SK-N-SH (cell line): ENCODE measurements around the gene SYT1. TPM values are rescaled to one million over a fixed set of nuclear protein-coding genes. Genes with fewer than 3 reads are reported as not detected.
"Not testable (repeated sequence)": the region's sequence is repeated elsewhere in the genome, so short reads cannot be mapped to it uniquely, and the experiment has no call there.

Experiments used
- CTCF ChIA-PET: fragments of 300-600, 350-600 bp; formaldehyde crosslinking; extraction: SDS; loops from one replicate; lab custom pipeline; 2021; lab: Yijun Ruan, JAX
- POLR2A ChIA-PET: fragments of 350-600 bp; sonication (Branson Sonifier 250); formaldehyde crosslinking; extraction: SDS; loops from one replicate; lab custom pipeline; 2020; ENCODE audit warnings: antibody characterized with exemption, inconsistent platforms; lab: Yijun Ruan, JAX
- DNase-seq: peaks from one replicate; pipeline ENCODE4 v3.0.0; 2012
- H2AFZ ChIP-seq: fragments of 200-600 bp; sonication (generic); 2 replicates; pipeline ENCODE4 v1.8.1; 2016; ENCODE audit warnings: antibody characterized with exemption, mild to moderate bottlenecking, low read depth
- H3F3A ChIP-seq: fragments of 200-600 bp; sonication (generic); replicated peaks from 2 replicates; pipeline ENCODE3; 2016; ENCODE audit warnings: antibody characterized with exemption, mild to moderate bottlenecking; ENCODE audit not compliant: insufficient read depth
- H3K27ac ChIP-seq, 2 experiments: fragments of 200-500 bp in 1 of 2; fragments of 200-600 bp in 1 of 2; sonication (Bioruptor generic) in 1 of 2; sonication (generic), shearing (Covaris generic) in 1 of 2; 2 replicates each; pipeline versions ENCODE4 v1.5.1 to v1.6.1; 2014 to 2016; ENCODE audit warnings: low read depth in 2 of 2, inconsistent platforms in 1 of 2, low read length in 1 of 2, mild to moderate bottlenecking in 1 of 2, mixed read lengths in 1 of 2
- H3K27me3 ChIP-seq: fragments of 200-600 bp; sonication (generic), shearing (Covaris generic); 2 replicates; pipeline ENCODE4 v1.6.1; 2016; ENCODE audit warnings: mixed run types; ENCODE audit not compliant: insufficient read depth
- H3K36me3 ChIP-seq, 2 experiments: fragments of 200-500 bp in 1 of 2; fragments of 200-600 bp in 1 of 2; sonication (Bioruptor generic) in 1 of 2; sonication (generic) in 1 of 2; replicated peaks in 1 of 2; 2 replicates each; pipeline versions ENCODE3 to v1.5.1; 2014 to 2016; ENCODE audit warnings: low read length in 1 of 2, mild to moderate bottlenecking in 1 of 2; ENCODE audit not compliant: insufficient read depth in 2 of 2, control insufficient read depth in 1 of 2
- H3K4me1 ChIP-seq, 2 experiments: fragments of 200-500 bp in 1 of 2; fragments of 200-600 bp in 1 of 2; sonication (Bioruptor generic) in 1 of 2; sonication (generic), shearing (Covaris generic) in 1 of 2; 2 replicates each; pipeline versions ENCODE4 v1.5.1 to v1.6.1; 2014 to 2016; ENCODE audit warnings: low read depth in 1 of 2, low read length in 1 of 2, mixed run types in 1 of 2; ENCODE audit not compliant: insufficient read depth in 2 of 2, control insufficient read depth in 1 of 2
- H3K4me2 ChIP-seq: fragments of 200-600 bp; sonication (generic), shearing (Covaris generic); 2 replicates; pipeline ENCODE4 v1.6.1; 2017; ENCODE audit warnings: mixed run types
- H3K4me3 ChIP-seq, 2 experiments: fragments of 200-500 bp in 1 of 2; fragments of 200-600 bp in 1 of 2; sonication (Bioruptor generic) in 1 of 2; sonication (generic), shearing (Covaris generic) in 1 of 2; 2 replicates each; pipeline versions ENCODE4 v1.5.1 to v1.8.1; 2014 to 2016; ENCODE audit warnings: low read depth in 2 of 2, inconsistent platforms in 1 of 2, low read length in 1 of 2, mild to moderate bottlenecking in 1 of 2, mixed read lengths in 1 of 2, moderate library complexity in 1 of 2
- H3K79me2 ChIP-seq: fragments of 200-600 bp; sonication (generic); 2 replicates; pipeline ENCODE4 v1.8.1; 2017; ENCODE audit warnings: mild to moderate bottlenecking; ENCODE audit not compliant: insufficient read depth
- H3K9ac ChIP-seq: fragments of 200-600 bp; sonication (generic); 2 replicates; pipeline ENCODE4 v1.6.1; 2017; ENCODE audit warnings: mixed run types
- H3K9me2 ChIP-seq: fragments of 200-600 bp; sonication (generic); 2 replicates; pipeline ENCODE4 v1.6.1; 2017; ENCODE audit warnings: mixed run types
- H3K9me3 ChIP-seq: fragments of 200-600 bp; sonication (generic); 2 replicates; pipeline ENCODE4 v1.6.1; 2017; ENCODE audit warnings: mixed run types, mild to moderate bottlenecking, moderate library complexity
- H4K20me1 ChIP-seq: fragments of 200-600 bp; sonication (generic); 2 replicates; pipeline ENCODE4 v1.6.1; 2017; ENCODE audit warnings: mild to moderate bottlenecking, mixed run types; ENCODE audit not compliant: insufficient read depth
- EP300 ChIP-seq, 2 experiments: IDR thresholded peaks; 2 replicates each; pipeline versions ENCODE4 v1.4.0 to v1.6.1; 2012; ENCODE audit warnings: borderline replicate concordance in 1 of 2, low read depth in 1 of 2, low read length in 1 of 2
- FOXJ3 ChIP-seq: sonication (generic); formaldehyde crosslinking; IDR thresholded peaks from 2 replicates; pipeline ENCODE4 v1.5.1; 2020; ENCODE audit warnings: mild to moderate bottlenecking, missing genetic modification reagents
- JUND ChIP-seq: IDR thresholded peaks from 2 replicates; pipeline ENCODE4 v1.4.0; 2012
- MXI1 ChIP-seq: IDR thresholded peaks from 2 replicates; pipeline ENCODE4 v1.6.1; 2012; ENCODE audit warnings: mild to moderate bottlenecking, low read depth, low read length, improper control_type of control experiment
- NFIC ChIP-seq: IDR thresholded peaks from 2 replicates; pipeline ENCODE4 v1.4.0; 2012; ENCODE audit warnings: borderline replicate concordance
- PBX3 ChIP-seq: IDR thresholded peaks from 2 replicates; pipeline ENCODE4; 2012
- TCF12 ChIP-seq: IDR thresholded peaks from 2 replicates; pipeline ENCODE4 v1.4.0; 2012
- TEAD4 ChIP-seq: IDR thresholded peaks from 2 replicates; pipeline ENCODE4 v1.4.0; 2012; ENCODE audit warnings: mild to moderate bottlenecking, borderline replicate concordance; ENCODE audit not compliant: insufficient read depth
- USF1 ChIP-seq: IDR thresholded peaks from 2 replicates; pipeline ENCODE4 v1.4.0; 2012; ENCODE audit warnings: low read depth, borderline replicate concordance
- YY1 ChIP-seq: IDR thresholded peaks from 2 replicates; pipeline ENCODE4 v1.4.0; 2012; ENCODE audit warnings: low read depth, mild to moderate bottlenecking
- WGBS: methylation state at CpG from one replicate; pipeline ENCODE4 v1.1.6; 2017; ENCODE audit warnings: low lambda C conversion rate; 5-methylcytosine and 5-hydroxymethylcytosine counted together
- polyA plus RNA-seq, 3 experiments: library from polyadenylated mRNA; depleted of rRNA; stranded (reverse); fragments of >200 nt; gene quantifications; 2 replicates each; pipeline ENCODE4 v1.2.3, GENCODE V29; 2012

The SYT1 gene
- polyA plus RNA-seq, 1 of the 3 experiments (the other 2 are of a cell fraction) = 12.7 TPM

- Histone ChIP-seq H3K4me3 (no peak overlapping the region), H3K79me2 (no peaks in the 10 kb centered on the region), H3K9me2 (no peaks in the 10 kb centered on the region), H3K9me3 (no peaks in the 10 kb centered on the region), H3K9ac (no peak overlapping the region), H3F3A (peaks cover 7% of the 10 kb centered on the region), H3K4me1 (peaks cover 14 to 24% of the 10 kb centered on the region in 2 experiments; a peak in 3 of 4 replicates), H4K20me1 (no peaks in the 10 kb centered on the region), H3K36me3 (no peaks in the 10 kb centered on the region), H3K4me2 (no peak overlapping the region), H3K27me3 (no peaks in the 10 kb centered on the region), H3K27ac (peak overlapping the region in 1 of 2 experiments; percentile 53; a peak in 2 of 4 replicates), H2AFZ (no peak overlapping the region)
- WGBS = 76% methylated on average over 1 of the region's 1 CpG
- DNase-seq = peak; percentile 1
- TF ChIP-seq NFIC (no peak), TCF12 (peak; percentile 23; the same call in 1 of the 2 replicates)
- CTCF ChIA-PET = interaction anchor here (0.7 to 1.1 kb wide), 2 partner anchors 13 to 61 kb away, joined by 3 read pairs; no protein-coding TSS in a partner anchor
- POLR2A ChIA-PET = no interaction called here
These were observed 158.7 kb downstream of the SYT1 start for GRCh38 chr12:79023261-79023660.

DNA sequence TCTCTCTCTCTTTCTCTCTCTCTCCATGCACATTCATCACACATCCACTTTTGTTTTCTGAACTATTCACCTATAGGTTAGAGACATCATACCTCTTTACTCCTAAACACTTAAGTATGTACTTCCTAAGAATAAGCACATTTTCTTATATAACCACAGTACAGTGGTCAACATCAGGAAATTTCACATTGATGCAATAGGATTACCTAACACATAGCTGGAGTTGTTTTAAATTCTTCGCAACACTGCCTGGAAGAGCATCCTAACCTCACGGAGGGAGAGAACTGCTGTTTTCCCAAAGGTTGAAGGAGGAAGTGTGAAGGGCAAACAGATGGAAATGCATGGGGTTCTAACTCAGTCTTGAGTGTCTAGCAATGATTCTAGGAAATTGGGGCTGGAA, 159.2 kb downstream of the SYT1 start:
- Histone ChIP-seq H3K4me1 (peaks cover 14 to 24% of the 10 kb centered on the region in 2 experiments; a peak in 3 of 4 replicates), H3K9ac (no peak overlapping the region), H3K36me3 (no peaks in the 10 kb centered on the region), H3K4me2 (no peak overlapping the region), H3K79me2 (no peaks in the 10 kb centered on the region), H2AFZ (no peak overlapping the region), H4K20me1 (no peaks in the 10 kb centered on the region), H3K27ac (no peak overlapping the region; a peak in 1 of 4 replicates), H3K9me2 (no peaks in the 10 kb centered on the region), H3K27me3 (no peaks in the 10 kb centered on the region), H3K4me3 (no peak overlapping the region), H3F3A (peaks cover 7% of the 10 kb centered on the region), H3K9me3 (no peaks in the 10 kb centered on the region)
- WGBS = 97% methylated on average over 2 of the region's 2 CpGs
- POLR2A ChIA-PET = no interaction called here
- CTCF ChIA-PET = interaction anchor here (0.7 to 1.1 kb wide), 2 partner anchors 13 to 60 kb away, joined by 3 read pairs; no protein-coding TSS in a partner anchor
- DNase-seq = no peak
- TF ChIP-seq MXI1 (no peak), NFIC (no peak), USF1 (no peak)

- Histone ChIP-seq H3K79me2 (no peaks in the 10 kb centered on the region; the same call in none of the 2 replicates), H3K27me3 (no peaks in the 10 kb centered on the region), H3K9ac (no peak overlapping the region), H2AFZ (no peak overlapping the region), H3K4me1 (peaks cover 8 to 16% of the 10 kb centered on the region in 2 experiments; a peak in 3 of 4 replicates), H3K27ac (peak overlapping the region; percentile 5 to 53; a peak in 3 of 4 replicates), H3K9me2 (no peaks in the 10 kb centered on the region), H3K4me2 (no peak overlapping the region), H4K20me1 (no peaks in the 10 kb centered on the region), H3K36me3 (peaks cover 0 to 7% of the 10 kb centered on the region in 2 experiments), H3F3A (no peaks in the 10 kb centered on the region), H3K4me3 (no peak overlapping the region), H3K9me3 (no peaks in the 10 kb centered on the region)
- no peak for DNase-seq
- TF ChIP-seq TCF12 = peak; percentile 60
- TF ChIP-seq YY1 = no peak
- TF ChIP-seq TEAD4 = no peak
- peak; percentile 54 for TF ChIP-seq PBX3
- no peak for TF ChIP-seq FOXJ3
- TF ChIP-seq JUND = peak; percentile 11; the same call in 1 of the 2 replicates
- TF ChIP-seq EP300 (IDR thresholded peaks at IDR 0.05; ENCODE audit: borderline replicate concordance in 1 of 2, low read depth in 1 of 2, low read length in 1 of 2) = peak in 1 of 2 experiments; percentile 52; a peak in 2 of 4 replicates
- CTCF ChIA-PET = no interaction called here
- POLR2A ChIA-PET = no interaction called here
These were observed 169.2 kb downstream of the SYT1 start for GRCh38 chr12:79033788-79034187.

DNA sequence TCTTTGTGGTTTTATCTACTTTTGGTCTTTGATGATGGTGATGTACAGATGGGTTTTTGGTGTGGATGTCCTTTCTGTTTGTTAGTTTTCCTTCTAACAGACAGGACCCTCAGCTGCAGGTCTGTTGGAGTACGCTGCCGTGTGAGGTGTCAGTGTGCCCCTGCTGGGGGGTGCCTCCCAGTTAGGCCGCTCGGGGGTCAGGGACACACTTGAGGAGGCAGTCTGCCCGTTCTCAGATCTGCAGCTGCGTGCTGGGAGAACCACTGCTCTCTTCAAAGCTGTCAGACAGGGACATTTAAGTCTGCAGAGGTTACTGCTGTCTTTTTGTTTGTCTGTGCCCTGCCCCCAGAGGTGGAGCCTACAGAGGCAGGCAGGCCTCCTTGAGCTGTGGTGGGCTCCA, 180.2 kb downstream of the SYT1 start:
- H3K27me3 ChIP-seq, H3K9ac ChIP-seq, H3K4me3 ChIP-seq, H3K27ac ChIP-seq, H3K4me1 ChIP-seq, H2AFZ ChIP-seq, H3K9me3 ChIP-seq, H3K4me2 ChIP-seq, DNase-seq, POLR2A ChIA-PET, H3K79me2 ChIP-seq, CTCF ChIA-PET, H3F3A ChIP-seq, H3K9me2 ChIP-seq, H4K20me1 ChIP-seq: not testable (repeated sequence)
- H3K36me3 ChIP-seq = peaks cover 7 to 19% of the 10 kb centered on the region in 2 experiments
- WGBS = 97% methylated on average over 5 of the region's 6 CpGs

DNA sequence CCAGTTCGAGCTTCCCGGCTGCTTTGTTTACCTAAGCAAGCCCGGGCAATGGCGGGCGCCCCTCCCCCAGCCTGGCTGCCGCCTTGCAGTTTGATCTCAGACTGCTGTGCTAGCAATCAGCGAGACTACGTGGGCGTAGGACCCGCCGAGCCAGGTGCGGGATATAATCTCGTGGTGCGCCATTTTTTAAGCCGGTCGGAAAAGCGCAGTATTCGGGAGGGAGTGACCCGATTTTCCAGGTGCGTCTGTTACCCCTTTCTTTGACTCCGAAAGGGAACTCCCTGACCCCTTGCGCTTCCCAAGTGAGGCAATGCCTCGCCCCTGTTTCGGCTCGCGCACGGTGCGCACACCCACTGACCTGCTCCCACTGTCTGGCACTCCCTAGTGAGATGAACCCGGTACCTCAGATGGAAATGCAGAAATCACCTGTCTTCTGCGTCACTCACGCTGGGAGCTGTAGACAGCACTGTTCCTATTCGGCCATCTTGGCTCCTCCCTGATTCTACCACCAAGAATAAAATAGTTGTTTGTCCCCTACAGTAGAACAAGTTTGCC, 180.7 kb downstream of the SYT1 start:
- DNase-seq, H3K27ac ChIP-seq, H3K4me1 ChIP-seq, H4K20me1 ChIP-seq, H3K9ac ChIP-seq, H3K4me2 ChIP-seq, H3K9me3 ChIP-seq, CTCF ChIA-PET, H3K4me3 ChIP-seq, POLR2A ChIA-PET, H3K9me2 ChIP-seq, H2AFZ ChIP-seq, H3K27me3 ChIP-seq, H3K79me2 ChIP-seq, H3F3A ChIP-seq: not testable (repeated sequence)
- WGBS = 94% methylated on average over 30 of the region's 32 CpGs
- peaks cover 7 to 23% of the 10 kb centered on the region in 2 experiments for H3K36me3 ChIP-seq
